Vagina (tissue), 2 donors: ENCODE measurements around the gene MAST4.

Experiments
- POLR2AphosphoS5 ChIP-seq, 2 donors: sonication (generic); formaldehyde crosslinking; IDR thresholded peaks; one replicate each; pipeline ENCODE4 v1.9.0; 2017; ENCODE audit warnings: antibody characterized with exemption in 2 of 2, mild to moderate bottlenecking in 2 of 2, low read depth in 1 of 2; ENCODE audit not compliant: insufficient read depth in 1 of 2
- TF ChIP-seq, protein P1 (sequence below), 3 experiments: fragments of 450-650 bp in 2 of 3; fragments of 200-600 bp in 1 of 3; sonication (generic) in 1 of 3; IDR thresholded peaks; one replicate each; pipeline ENCODE4 v1.5.1; 2017 to 2019; ENCODE audit warnings: antibody characterized with exemption in 3 of 3, mild to moderate bottlenecking in 2 of 3, moderate library complexity in 2 of 3

DNA sequence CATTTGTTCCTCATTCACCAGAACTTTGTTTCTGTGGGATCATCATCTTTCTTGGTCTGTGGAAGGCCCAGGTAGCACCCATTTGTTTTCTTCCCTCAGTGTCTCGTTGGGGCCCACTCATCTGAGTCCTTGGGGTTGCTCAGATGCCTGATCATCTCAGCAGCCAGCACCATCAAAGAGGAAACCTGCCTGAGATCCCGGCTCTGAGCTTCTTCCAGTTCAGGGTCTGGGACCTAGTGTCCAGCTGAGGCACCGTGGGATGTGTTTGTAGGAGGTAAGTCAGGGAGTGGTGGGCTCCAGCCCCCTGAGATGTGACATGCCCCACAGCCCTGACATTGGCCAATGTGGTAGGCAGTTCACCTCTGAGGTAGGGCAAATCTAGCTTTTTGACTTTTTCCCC is 609.8 kb downstream of the MAST4 start:
- TF ChIP-seq, protein P1, sequence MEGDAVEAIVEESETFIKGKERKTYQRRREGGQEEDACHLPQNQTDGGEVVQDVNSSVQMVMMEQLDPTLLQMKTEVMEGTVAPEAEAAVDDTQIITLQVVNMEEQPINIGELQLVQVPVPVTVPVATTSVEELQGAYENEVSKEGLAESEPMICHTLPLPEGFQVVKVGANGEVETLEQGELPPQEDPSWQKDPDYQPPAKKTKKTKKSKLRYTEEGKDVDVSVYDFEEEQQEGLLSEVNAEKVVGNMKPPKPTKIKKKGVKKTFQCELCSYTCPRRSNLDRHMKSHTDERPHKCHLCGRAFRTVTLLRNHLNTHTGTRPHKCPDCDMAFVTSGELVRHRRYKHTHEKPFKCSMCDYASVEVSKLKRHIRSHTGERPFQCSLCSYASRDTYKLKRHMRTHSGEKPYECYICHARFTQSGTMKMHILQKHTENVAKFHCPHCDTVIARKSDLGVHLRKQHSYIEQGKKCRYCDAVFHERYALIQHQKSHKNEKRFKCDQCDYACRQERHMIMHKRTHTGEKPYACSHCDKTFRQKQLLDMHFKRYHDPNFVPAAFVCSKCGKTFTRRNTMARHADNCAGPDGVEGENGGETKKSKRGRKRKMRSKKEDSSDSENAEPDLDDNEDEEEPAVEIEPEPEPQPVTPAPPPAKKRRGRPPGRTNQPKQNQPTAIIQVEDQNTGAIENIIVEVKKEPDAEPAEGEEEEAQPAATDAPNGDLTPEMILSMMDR (IDR thresholded peaks at IDR 0.05), result no peak
- TF ChIP-seq POLR2AphosphoS5 (IDR thresholded peaks at IDR 0.05; ENCODE audit: insufficient read depth in 1 of 2, low read depth in 1 of 2), result no peak
